K562 (cell line): ENCODE results near the gene SF3B4. TPM values are rescaled to one million over a fixed set of nuclear protein-coding genes. Genes with fewer than 3 reads are reported as not detected.
A peak's percentile ranks its signal among the peaks of the same experiment; 100 is the strongest.

ENCODE experiments used
- BCOR ChIP-seq: fragments of 450-650 bp; IDR thresholded peaks from 2 replicates; pipeline ENCODE4 v1.6.1; 2016
- CBX3 ChIP-seq, 2 experiments: IDR thresholded peaks; 1 replicate in 1 of 2; 2 replicates in 1 of 2; pipeline ENCODE4 v1.6.1; 2012; ENCODE audit warnings: inconsistent platforms in 2 of 2, low read length in 2 of 2, borderline replicate concordance in 1 of 2, control low read depth in 1 of 2
- GABPA ChIP-seq: fragments of 200-800 bp; sonication (Bioruptor generic); conservative IDR thresholded peaks from 2 replicates; pipeline ENCODE4 v1.6.1; 2016; ENCODE audit warnings: low read depth, missing genetic modification characterization, missing compliant biosample characterization
- GABPB1 ChIP-seq: sonication (generic); formaldehyde crosslinking; IDR thresholded peaks from 2 replicates; pipeline ENCODE4 v1.8.0; 2022; ENCODE audit warnings: mild to moderate bottlenecking, missing genetic modification reagents
- MCM5 ChIP-seq: fragments of 450-650 bp; IDR thresholded peaks from 2 replicates; pipeline ENCODE4 v1.6.1; 2016; ENCODE audit warnings: low read depth
- NKRF ChIP-seq: fragments of 450-650 bp; IDR thresholded peaks from 2 replicates; pipeline ENCODE4 v1.6.1; 2016; ENCODE audit warnings: borderline replicate concordance
- PML ChIP-seq: IDR thresholded peaks from 2 replicates; pipeline ENCODE4 v1.6.1; 2012; ENCODE audit warnings: low read length, inconsistent platforms
- RAD51 ChIP-seq: fragments of 450-650 bp; IDR thresholded peaks from 2 replicates; pipeline ENCODE4 v1.7.1; 2016; ENCODE audit warnings: low read depth, mild to moderate bottlenecking, borderline replicate concordance
- SRSF7 ChIP-seq: fragments of 200-400 bp; formaldehyde crosslinking; optimal IDR thresholded peaks from 2 replicates; pipeline ENCODE3; 2017; ENCODE audit warnings: mild to moderate bottlenecking, low read depth, low read length
- TBP ChIP-seq: optimal IDR thresholded peaks from 2 replicates; pipeline ENCODE3; 2011; ENCODE audit warnings: low read depth, low read length, improper control_type of control experiment
- ZBTB11 ChIP-seq, 3 experiments: fragments of 200-800 bp in 1 of 3; fragments of 250-450 bp in 1 of 3; fragments of 450-650 bp in 1 of 3; sonication (Bioruptor Pico) in 1 of 3; sonication (Bioruptor generic) in 1 of 3; formaldehyde crosslinking in 1 of 3; IDR thresholded peaks; 2 replicates each; pipeline versions ENCODE4 v1.6.1 to v1.8.0; 2016 to 2022; ENCODE audit warnings: mild to moderate bottlenecking in 2 of 3, missing genetic modification characterization in 2 of 3, missing compliant biosample characterization in 1 of 3, moderate library complexity in 1 of 3
- ZBTB33 ChIP-seq: sonication (generic); formaldehyde crosslinking; IDR thresholded peaks from 2 replicates; pipeline ENCODE4 v1.8.1; 2023; ENCODE audit warnings: mild to moderate bottlenecking, missing genetic modification reagents
- ZBTB34 ChIP-seq: fragments of 250-450 bp; sonication (Bioruptor Pico); IDR thresholded peaks from 2 replicates; pipeline ENCODE4 v1.8.0; 2021; ENCODE audit warnings: mild to moderate bottlenecking, moderate library complexity
- ZNF232 ChIP-seq: sonication (generic); formaldehyde crosslinking; IDR thresholded peaks from 2 replicates; pipeline ENCODE4 v1.8.0; 2022; ENCODE audit warnings: mild to moderate bottlenecking, missing genetic modification reagents
- ZNF644 ChIP-seq: fragments of 200-800 bp; sonication (Bioruptor generic); IDR thresholded peaks from 2 replicates; pipeline ENCODE4 v1.6.1; 2016; ENCODE audit warnings: low read depth, missing genetic modification characterization, missing compliant biosample characterization
- ZNF655 ChIP-seq: fragments of 250-450 bp; sonication (Bioruptor Pico); IDR thresholded peaks from 2 replicates; pipeline ENCODE4 v1.5.0; 2021
- ZSCAN32 ChIP-seq: fragments of 450-650 bp; formaldehyde crosslinking; IDR thresholded peaks from 2 replicates; pipeline ENCODE4 v1.4.0; 2020; ENCODE audit warnings: mild to moderate bottlenecking, moderate library complexity
- polyA plus RNA-seq, 8 experiments: library from polyadenylated mRNA; depleted of rRNA in 4 of 8; stranded (reverse) in 5 of 8; unstranded in 3 of 8; fragments of >200 nt; fragmentation: Nextera tagmentation in 2 of 8; fragmentation: Illumina TruSeq in 1 of 8; extraction: Ambion mirVana in 2 of 8; extraction: Trizol in 1 of 8; gene quantifications; 2 replicates each; pipeline versions ENCODE4 v1.2.1 to v1.2.3, GENCODE V29; 2011 to 2014; ENCODE audit warnings: inconsistent platforms in 1 of 8, missing spikeins in 1 of 8
- total RNA-seq, 7 experiments: library from RNA; depleted of rRNA in 6 of 7; stranded (reverse); fragments of >200 nt in 6 of 7; fragmentation: Illumina TruSeq in 2 of 7; extraction: Trizol in 2 of 7; gene quantifications; 2 replicates each; pipeline versions ENCODE4 v1.2.1 to v1.2.3, GENCODE V29; 2011 to 2021; ENCODE audit warnings: low replicate concordance in 1 of 7

The SF3B4 gene
- total and polyA plus RNA-seq, 9 of the 15 experiments (the other 6 are each of a cell fraction or from before 2014, with no cell fraction given), result 3.0 to 88.0 (median 26.1) TPM

GRCh38 chr1:149899460-149900284 lies 27.9 kb downstream of the SF3B4 start, which contains the start of gene BOLA1 (continued):
- TF ChIP-seq PML, result no peak
- no peak for TF ChIP-seq ZBTB34
- TF ChIP-seq RAD51, result peak; percentile 50; the same call in 1 of the 2 replicates
- TF ChIP-seq NKRF, result no peak
- no peak; a peak in 1 of 6 replicates for TF ChIP-seq ZBTB11 (CRISPR knock-in tag; IDR thresholded peaks at IDR 0.05)
- no peak for TF ChIP-seq BCOR
- no peak for TF ChIP-seq SRSF7
- TF ChIP-seq ZNF644 (tag), result no peak
- no peak for TF ChIP-seq ZNF232
- TF ChIP-seq ZBTB33 (CRISPR knock-in tag), result peak; percentile 93
- TF ChIP-seq ZNF655 (CRISPR knock-in tag), result no peak
- TF ChIP-seq MCM5, result no peak
- TF ChIP-seq CBX3 (IDR thresholded peaks at IDR 0.05; ENCODE audit: borderline replicate concordance in 1 of 2, low read length in 2 of 2), result no peak
- no peak for TF ChIP-seq GABPB1 (CRISPR knock-in tag)
- no peak for TF ChIP-seq ZSCAN32 (CRISPR knock-in tag)
- no peak for TF ChIP-seq TBP
- no peak for TF ChIP-seq GABPA (tag)
